Parathyroid adenoma (tissue), 2 donors: Measurements from ENCODE around the gene AIFM2.

ENCODE experiments used
- H2AFZ ChIP-seq: fragments of 300-600 bp; sonication (generic); one replicate; pipeline ENCODE4 v1.7.0; 2017; ENCODE audit warnings: antibody characterized with exemption, mild to moderate bottlenecking
- H3K27ac ChIP-seq: fragments of 300-600 bp; sonication (generic); one replicate; pipeline ENCODE4 v1.7.0; 2017
- H3K27me3 ChIP-seq: fragments of 300-600 bp; sonication (generic); one replicate; pipeline ENCODE4 v1.7.0; 2017; ENCODE audit warnings: low read length; ENCODE audit not compliant: control insufficient read depth, insufficient read depth
- H3K36me3 ChIP-seq: fragments of 300-600 bp; sonication (generic); one replicate; pipeline ENCODE4 v1.7.0; 2017; ENCODE audit warnings: low read length; ENCODE audit not compliant: control insufficient read depth, insufficient read depth
- H3K4me1 ChIP-seq: fragments of 300-600 bp; sonication (generic); one replicate; pipeline ENCODE4 v1.7.0; 2017; ENCODE audit warnings: control low read depth
- H3K4me2 ChIP-seq: fragments of 300-600 bp; sonication (generic); one replicate; pipeline ENCODE4 v1.7.0; 2017; ENCODE audit warnings: low read length
- H3K4me3 ChIP-seq: fragments of 300-600 bp; sonication (generic); one replicate; pipeline ENCODE4 v1.7.0; 2017; ENCODE audit warnings: low read depth, low read length
- H3K79me2 ChIP-seq: fragments of 300-600 bp; sonication (generic); one replicate; pipeline ENCODE4 v1.7.0; 2017; ENCODE audit warnings: control low read depth
- H3K9ac ChIP-seq: fragments of 300-600 bp; sonication (generic); one replicate; pipeline ENCODE4 v1.7.0; 2017; ENCODE audit warnings: mild to moderate bottlenecking
- H3K9me3 ChIP-seq: fragments of 300-600 bp; sonication (generic); one replicate; pipeline ENCODE4 v1.7.0; 2017; ENCODE audit warnings: low read length; ENCODE audit not compliant: control insufficient read depth
- CTCF ChIP-seq: fragments of 300-600 bp; sonication (generic); IDR thresholded peaks from one replicate; pipeline ENCODE4 v1.7.0; 2017; ENCODE audit warnings: antibody characterized with exemption, mild to moderate bottlenecking
- donor health status: primary hyperparathyroidism.

Gene AIFM2

GRCh38 chr10:70166394-70166793 is 33.8 kb upstream of the AIFM2 start:
- H3K36me3 ChIP-seq, result no peaks in the 10 kb centered on the region
- no peaks in the 10 kb centered on the region for H3K27me3 ChIP-seq
- no peak overlapping the region for H3K27ac ChIP-seq
- H2AFZ ChIP-seq, result no peak overlapping the region
- H3K9ac ChIP-seq, result no peak overlapping the region
- H3K4me3 ChIP-seq, result no peak overlapping the region
- TF ChIP-seq CTCF, result no peak
- no peaks in the 10 kb centered on the region for H3K9me3 ChIP-seq
- H3K4me1 ChIP-seq, result peaks cover 5% of the 10 kb centered on the region
- H3K79me2 ChIP-seq, result peaks cover 69% of the 10 kb centered on the region
- H3K4me2 ChIP-seq, result no peak overlapping the region

- Histone ChIP-seq H3K36me3 (no peaks in the 10 kb centered on the region), H3K9me3 (no peaks in the 10 kb centered on the region), H2AFZ (no peak overlapping the region), H3K27ac (no peak overlapping the region), H3K27me3 (no peaks in the 10 kb centered on the region), H3K4me1 (peaks cover 7% of the 10 kb centered on the region), H3K79me2 (peaks cover 66% of the 10 kb centered on the region), H3K4me3 (no peak overlapping the region), H3K4me2 (no peak overlapping the region), H3K9ac (no peak overlapping the region)
- no peak for TF ChIP-seq CTCF
Measured at GRCh38 chr10:70164163-70164562, 31.5 kb upstream of the AIFM2 start.

DNA sequence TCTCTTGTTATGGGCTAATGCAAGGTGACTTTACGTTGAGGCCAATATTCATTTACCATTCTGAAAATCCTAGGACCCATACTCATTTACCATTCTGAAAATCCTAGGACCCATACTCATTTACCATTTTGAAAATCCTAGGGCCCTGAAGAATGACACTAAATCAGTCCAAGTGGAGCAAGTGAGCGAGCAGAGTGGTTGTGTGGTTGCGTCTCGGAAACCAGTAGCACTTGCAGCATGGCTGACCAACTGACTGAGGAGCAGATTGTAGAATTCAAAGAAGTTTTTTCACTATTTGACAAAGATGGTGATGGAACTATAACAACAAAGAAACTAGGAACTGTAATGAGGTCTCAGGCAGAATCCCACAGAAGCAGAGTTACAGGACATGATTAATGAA is 30.8 kb upstream of the AIFM2 start:
- Histone ChIP-seq H3K9me3 (no peaks in the 10 kb centered on the region), H3K4me1 (peaks cover 7% of the 10 kb centered on the region), H3K36me3 (no peaks in the 10 kb centered on the region), H3K4me3 (no peak overlapping the region), H3K79me2 (peaks cover 60% of the 10 kb centered on the region), H3K27ac (no peak overlapping the region), H3K4me2 (no peak overlapping the region), H3K9ac (no peak overlapping the region), H2AFZ (no peak overlapping the region), H3K27me3 (no peaks in the 10 kb centered on the region)
- TF ChIP-seq CTCF, result no peak

DNA sequence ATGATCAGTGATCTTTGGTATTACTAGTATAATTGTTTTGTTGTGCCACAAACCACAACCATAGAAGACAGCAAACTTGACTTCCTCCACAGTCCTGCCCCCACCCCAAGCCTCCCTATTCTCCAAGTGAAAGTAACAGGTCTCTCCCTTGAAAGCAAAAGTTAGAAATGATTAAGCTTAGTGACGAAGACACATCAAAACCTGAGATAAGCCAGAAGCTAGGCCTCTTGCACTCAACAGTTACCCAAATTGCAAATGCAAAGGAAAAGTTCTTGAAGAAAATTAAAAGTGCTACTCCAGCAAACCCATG is 30.2 kb upstream of the AIFM2 start:
- TF ChIP-seq CTCF, result no peak
- H2AFZ ChIP-seq, result no peak overlapping the region
- H3K9ac ChIP-seq, result no peak overlapping the region
- H3K27ac ChIP-seq, result no peak overlapping the region
- no peak overlapping the region for H3K4me3 ChIP-seq
- H3K27me3 ChIP-seq, result no peaks in the 10 kb centered on the region
- H3K79me2 ChIP-seq, result peaks cover 55% of the 10 kb centered on the region
- H3K4me2 ChIP-seq, result no peak overlapping the region
- H3K9me3 ChIP-seq, result no peaks in the 10 kb centered on the region
- peaks cover 7% of the 10 kb centered on the region for H3K4me1 ChIP-seq
- no peaks in the 10 kb centered on the region for H3K36me3 ChIP-seq

GRCh38 chr10:70162151-70162891 is 29.7 kb upstream of the AIFM2 start:
- H3K36me3 ChIP-seq, result no peaks in the 10 kb centered on the region
- no peak for TF ChIP-seq CTCF
- no peaks in the 10 kb centered on the region for H3K27me3 ChIP-seq
- H3K9ac ChIP-seq, result no peak overlapping the region
- no peak overlapping the region for H2AFZ ChIP-seq
- H3K4me2 ChIP-seq, result no peak overlapping the region
- no peak overlapping the region for H3K27ac ChIP-seq
- peaks cover 7% of the 10 kb centered on the region for H3K4me1 ChIP-seq
- no peak overlapping the region for H3K4me3 ChIP-seq
- H3K9me3 ChIP-seq, result no peaks in the 10 kb centered on the region
- H3K79me2 ChIP-seq, result peaks cover 54% of the 10 kb centered on the region
